ENCODE data around the gene TDRD6.
"Not testable (repeated sequence)": the region's sequence is repeated elsewhere in the genome, so short reads cannot be mapped to it uniquely, and the experiment has no call there.

The TDRD6 gene, protein sequence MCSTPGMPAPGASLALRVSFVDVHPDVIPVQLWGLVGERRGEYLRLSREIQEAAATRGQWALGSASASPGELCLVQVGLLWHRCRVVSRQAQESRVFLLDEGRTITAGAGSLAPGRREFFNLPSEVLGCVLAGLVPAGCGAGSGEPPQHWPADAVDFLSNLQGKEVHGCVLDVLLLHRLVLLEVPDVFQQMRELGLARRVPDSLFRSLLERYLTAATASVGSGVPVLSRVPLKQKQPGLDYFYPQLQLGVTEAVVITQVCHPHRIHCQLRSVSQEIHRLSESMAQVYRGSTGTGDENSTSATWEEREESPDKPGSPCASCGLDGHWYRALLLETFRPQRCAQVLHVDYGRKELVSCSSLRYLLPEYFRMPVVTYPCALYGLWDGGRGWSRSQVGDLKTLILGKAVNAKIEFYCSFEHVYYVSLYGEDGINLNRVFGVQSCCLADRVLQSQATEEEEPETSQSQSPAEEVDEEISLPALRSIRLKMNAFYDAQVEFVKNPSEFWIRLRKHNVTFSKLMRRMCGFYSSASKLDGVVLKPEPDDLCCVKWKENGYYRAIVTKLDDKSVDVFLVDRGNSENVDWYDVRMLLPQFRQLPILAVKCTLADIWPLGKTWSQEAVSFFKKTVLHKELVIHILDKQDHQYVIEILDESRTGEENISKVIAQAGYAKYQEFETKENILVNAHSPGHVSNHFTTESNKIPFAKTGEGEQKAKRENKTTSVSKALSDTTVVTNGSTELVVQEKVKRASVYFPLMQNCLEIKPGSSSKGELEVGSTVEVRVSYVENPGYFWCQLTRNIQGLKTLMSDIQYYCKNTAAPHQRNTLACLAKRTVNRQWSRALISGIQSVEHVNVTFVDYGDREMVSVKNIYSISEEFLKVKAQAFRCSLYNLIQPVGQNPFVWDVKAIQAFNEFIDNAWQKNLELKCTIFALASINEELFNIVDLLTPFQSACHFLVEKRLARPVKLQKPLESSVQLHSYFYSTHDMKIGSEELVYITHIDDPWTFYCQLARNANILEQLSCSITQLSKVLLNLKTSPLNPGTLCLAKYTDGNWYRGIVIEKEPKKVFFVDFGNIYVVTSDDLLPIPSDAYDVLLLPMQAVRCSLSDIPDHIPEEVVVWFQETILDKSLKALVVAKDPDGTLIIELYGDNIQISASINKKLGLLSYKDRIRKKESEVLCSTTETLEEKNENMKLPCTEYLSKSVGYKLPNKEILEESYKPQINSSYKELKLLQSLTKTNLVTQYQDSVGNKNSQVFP (N-terminal part only)

DNA sequence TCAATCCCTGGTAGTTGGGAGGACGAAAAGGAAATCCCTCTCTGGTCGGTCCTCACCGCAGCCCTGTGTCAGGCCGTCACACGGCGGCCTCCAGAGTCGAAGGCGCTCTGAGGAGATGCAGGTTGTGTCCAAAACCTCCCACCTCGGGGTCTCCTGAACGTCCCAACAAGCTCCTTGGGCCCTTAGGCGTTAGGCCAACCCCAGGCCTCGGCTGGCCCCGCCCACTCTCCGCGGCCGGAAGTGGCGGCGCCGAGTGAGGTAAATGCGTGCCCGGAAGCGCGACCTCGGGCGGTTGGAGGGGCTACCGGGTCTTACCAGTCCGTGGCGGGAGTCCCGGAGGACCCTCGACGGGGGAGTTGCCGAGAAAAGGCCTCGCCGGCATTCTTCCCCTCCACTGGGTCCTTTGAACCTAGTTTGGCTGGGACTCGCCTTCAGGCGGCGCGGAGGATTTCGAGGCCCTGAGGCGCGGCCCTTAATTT is at the start of gene TDRD6:
Gene TDRD6 (plus strand): TSS at position 267 of the 479 bp plus-strand sequence. CDS start 244 bp downstream, outside the sequence.
- TF ChIP-seq, protein P1, sequence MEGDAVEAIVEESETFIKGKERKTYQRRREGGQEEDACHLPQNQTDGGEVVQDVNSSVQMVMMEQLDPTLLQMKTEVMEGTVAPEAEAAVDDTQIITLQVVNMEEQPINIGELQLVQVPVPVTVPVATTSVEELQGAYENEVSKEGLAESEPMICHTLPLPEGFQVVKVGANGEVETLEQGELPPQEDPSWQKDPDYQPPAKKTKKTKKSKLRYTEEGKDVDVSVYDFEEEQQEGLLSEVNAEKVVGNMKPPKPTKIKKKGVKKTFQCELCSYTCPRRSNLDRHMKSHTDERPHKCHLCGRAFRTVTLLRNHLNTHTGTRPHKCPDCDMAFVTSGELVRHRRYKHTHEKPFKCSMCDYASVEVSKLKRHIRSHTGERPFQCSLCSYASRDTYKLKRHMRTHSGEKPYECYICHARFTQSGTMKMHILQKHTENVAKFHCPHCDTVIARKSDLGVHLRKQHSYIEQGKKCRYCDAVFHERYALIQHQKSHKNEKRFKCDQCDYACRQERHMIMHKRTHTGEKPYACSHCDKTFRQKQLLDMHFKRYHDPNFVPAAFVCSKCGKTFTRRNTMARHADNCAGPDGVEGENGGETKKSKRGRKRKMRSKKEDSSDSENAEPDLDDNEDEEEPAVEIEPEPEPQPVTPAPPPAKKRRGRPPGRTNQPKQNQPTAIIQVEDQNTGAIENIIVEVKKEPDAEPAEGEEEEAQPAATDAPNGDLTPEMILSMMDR (IDR thresholded peaks at IDR 0.05; ENCODE audit: low read depth, low read length, missing control alignments) = no peak
- in situ Hi-C loops (cut with HindIII; ENCODE audit: low sequenced_read_pairs) = no loop called here
- DNase-seq (ENCODE audit: low read depth) = no peak
- H3K4me3 ChIP-seq (ENCODE audit: low read depth, low read length) = no peak within 1 kb of the TSS

DNA sequence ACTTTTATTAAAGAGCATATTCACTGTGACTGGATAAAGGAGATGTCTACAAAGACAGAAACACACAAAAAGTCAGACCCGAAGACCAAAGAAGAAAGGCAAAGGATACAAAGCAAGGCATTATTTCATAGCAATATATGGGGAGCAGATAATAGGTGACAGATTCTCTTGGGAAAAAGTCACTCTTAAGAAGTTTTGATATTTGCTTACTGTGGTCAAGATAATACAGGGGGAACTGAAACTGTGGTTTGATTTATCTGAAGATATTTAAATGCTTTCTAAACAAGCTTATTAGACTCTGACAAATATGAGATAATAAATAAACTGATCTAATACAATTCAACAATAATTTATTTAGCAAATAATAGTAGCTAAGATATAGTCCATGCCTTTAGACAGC is 49.8 kb upstream of the TDRD6 start:
- TF ChIP-seq, protein P1 (IDR thresholded peaks at IDR 0.05; ENCODE audit: low read depth, low read length, missing control alignments) = no peak
- no peak for DNase-seq (ENCODE audit: low read depth)
- in situ Hi-C loops (cut with HindIII; ENCODE audit: low sequenced_read_pairs) = no loop called here
- H3K4me3 ChIP-seq (ENCODE audit: low read depth, low read length) = no peak overlapping the region

GRCh38 chr6:46638650-46639049 is 49.0 kb upstream of the TDRD6 start:
- in situ Hi-C loops (cut with HindIII; ENCODE audit: low sequenced_read_pairs) = no loop called here
- DNase-seq (ENCODE audit: low read depth) = no peak
- TF ChIP-seq, protein P1 (IDR thresholded peaks at IDR 0.05; ENCODE audit: low read depth, low read length, missing control alignments) = no peak
- H3K4me3 ChIP-seq (ENCODE audit: low read depth, low read length) = no peak overlapping the region

DNA sequence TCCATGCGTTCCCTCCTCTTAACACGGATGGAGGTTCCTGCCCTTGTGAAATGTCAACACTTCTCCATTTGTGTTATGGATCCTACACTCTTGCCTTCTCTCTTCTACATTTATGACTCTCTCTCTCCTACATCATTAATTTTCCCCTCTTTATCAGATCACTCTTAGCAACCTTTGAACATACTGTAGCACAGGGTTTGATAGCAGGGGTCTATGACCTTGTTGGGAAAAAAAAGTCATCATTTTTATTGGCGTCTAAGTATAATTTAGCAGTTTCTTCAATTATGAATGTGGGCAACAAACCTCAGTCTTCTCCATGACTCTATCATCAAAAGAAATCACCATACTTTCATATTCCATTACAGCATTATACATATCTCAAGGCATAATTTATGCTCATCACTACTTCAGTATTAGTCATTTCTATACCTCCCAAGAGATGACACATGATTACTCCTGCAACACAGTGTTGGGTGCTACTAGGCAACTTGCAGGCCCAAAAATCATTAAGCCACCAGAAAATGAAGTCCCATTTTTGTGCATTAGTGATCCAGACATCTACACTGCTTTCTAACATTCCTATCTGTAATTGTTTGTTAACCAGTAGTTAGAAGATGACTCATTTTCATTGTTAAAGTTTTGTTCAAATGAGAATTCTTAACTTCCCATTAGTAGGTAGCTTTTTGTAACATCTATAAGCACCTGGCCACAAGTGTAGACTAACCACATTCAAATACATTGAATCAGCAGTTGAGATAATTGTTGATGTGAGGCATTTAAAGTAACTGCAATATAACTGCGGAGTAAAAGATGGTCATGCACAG is 44.5 kb upstream of the TDRD6 start:
- no peak for DNase-seq (ENCODE audit: low read depth)
- in situ Hi-C loops (cut with HindIII; ENCODE audit: low sequenced_read_pairs) = no loop called here

DNA sequence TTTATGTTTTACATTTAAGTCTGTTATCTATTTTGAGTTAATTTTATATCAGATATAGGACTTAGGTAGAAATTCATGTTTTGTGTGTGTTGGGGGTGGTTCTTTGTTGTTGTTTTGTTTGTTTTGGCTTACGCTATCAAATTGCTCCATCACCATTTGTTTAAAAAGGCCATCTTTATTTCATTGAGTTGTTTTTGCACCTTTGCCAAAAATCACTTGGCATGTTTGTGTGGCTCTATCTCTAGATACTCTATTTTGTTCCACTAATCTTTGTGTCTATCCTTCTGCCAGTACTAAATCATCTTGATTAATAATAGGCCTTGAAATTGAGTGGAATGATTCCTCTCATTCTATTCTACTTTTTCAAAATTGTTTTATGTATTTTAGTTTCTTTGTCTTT is 42.4 kb upstream of the TDRD6 start:
- TF ChIP-seq, protein P1 (IDR thresholded peaks at IDR 0.05; ENCODE audit: low read depth, low read length, missing control alignments) = no peak
- in situ Hi-C loops (cut with HindIII; ENCODE audit: low sequenced_read_pairs) = no loop called here
- no peak for DNase-seq (ENCODE audit: low read depth)
- H3K4me3 ChIP-seq (ENCODE audit: low read depth, low read length) = no peak overlapping the region

More for the DNA sequence above, 44.5 kb upstream of the TDRD6 start:
- TF ChIP-seq, protein P1 (IDR thresholded peaks at IDR 0.05; ENCODE audit: low read depth, low read length, missing control alignments) = no peak
- no peak overlapping the region for H3K4me3 ChIP-seq (ENCODE audit: low read depth, low read length)

GRCh38 chr6:46648108-46648507 is 39.6 kb upstream of the TDRD6 start:
- DNase-seq (ENCODE audit: low read depth); in situ Hi-C loops (cut with HindIII; ENCODE audit: low sequenced_read_pairs); H3K4me3 ChIP-seq (ENCODE audit: low read depth, low read length): not testable (repeated sequence)

All from astrocyte of the cerebellum (primary cell).